ENCODE results near the gene MEIS1. TPM values are rescaled to one million over a fixed set of nuclear protein-coding genes. Genes with fewer than 3 reads are reported as not detected.
A peak's percentile ranks its signal among the peaks of the same experiment; 100 is the strongest.

Gene MEIS1
- total RNA-seq, 2 donors from 2014 or later: not detected

DNA sequence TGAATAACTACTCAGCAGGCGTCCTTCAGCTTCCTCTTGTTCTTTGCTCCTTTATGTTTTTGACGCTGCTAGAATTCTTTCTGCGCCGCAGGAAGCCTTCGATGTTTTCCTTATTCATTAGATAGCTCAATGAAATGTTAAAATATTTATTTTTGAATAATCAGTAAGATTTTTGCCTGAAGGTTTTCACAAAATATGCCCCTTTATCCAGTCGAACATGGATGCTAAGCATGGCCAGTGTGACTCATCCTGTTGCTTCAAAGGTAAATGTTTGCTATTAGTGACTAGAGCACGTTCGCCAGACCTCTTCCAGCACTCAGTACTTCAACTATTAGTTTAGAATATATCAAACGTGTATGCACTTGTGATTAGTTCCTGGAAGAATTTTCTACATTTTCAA is 7.6 kb upstream of the MEIS1 start:
- H3K27ac Mint-ChIP-seq: no peak overlapping the region
- H3K27me3 Mint-ChIP-seq: peaks cover 41% of the 10 kb centered on the region
- no peaks in the 10 kb centered on the region for H3K36me3 Mint-ChIP-seq (ENCODE audit: low read depth)

DNA sequence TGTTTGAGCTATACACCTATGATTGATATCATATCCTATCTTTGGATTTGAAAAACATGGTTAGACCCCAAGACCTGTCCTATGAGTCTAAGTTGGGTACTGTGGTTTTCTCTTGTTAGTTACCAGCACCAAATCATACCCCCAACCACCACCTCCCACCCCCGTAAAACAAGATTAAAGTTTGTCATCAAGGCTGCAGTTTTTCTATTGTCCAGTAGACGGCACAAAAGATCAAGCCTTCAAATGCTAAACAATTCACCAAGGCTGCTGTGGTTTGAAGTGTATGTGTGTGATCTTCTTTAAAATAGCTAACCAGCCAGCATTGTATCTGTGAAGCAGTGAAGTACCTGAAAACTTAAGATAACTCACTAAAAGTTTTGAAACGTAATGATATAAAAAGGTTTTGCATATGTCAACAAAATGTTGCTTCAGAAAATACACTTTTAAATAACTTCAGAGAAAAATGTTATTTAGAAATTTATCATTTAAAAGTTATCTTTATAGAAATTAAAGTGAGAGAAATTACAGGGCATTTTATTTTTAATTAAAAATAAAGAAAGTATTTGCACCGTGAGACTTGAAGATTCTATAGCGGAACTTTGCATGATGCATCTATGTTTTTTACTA is 5.8 kb upstream of the MEIS1 start:
- no peaks in the 10 kb centered on the region for H3K4me1 Mint-ChIP-seq
- H3K9me3 Mint-ChIP-seq: no peaks in the 10 kb centered on the region
- no peak for ATAC-seq (replicated peaks)
- no peaks in the 10 kb centered on the region for H3K36me3 Mint-ChIP-seq (ENCODE audit: low read depth)
- no peak overlapping the region for H3K4me3 Mint-ChIP-seq
- H3K27me3 Mint-ChIP-seq: peaks cover 54% of the 10 kb centered on the region
- H3K27ac Mint-ChIP-seq: no peak overlapping the region

More for the DNA sequence above, 7.6 kb upstream of the MEIS1 start:
- no peak for ATAC-seq (replicated peaks)
- H3K4me1 Mint-ChIP-seq: no peaks in the 10 kb centered on the region
- H3K9me3 Mint-ChIP-seq: no peaks in the 10 kb centered on the region
- no peak overlapping the region for H3K4me3 Mint-ChIP-seq

DNA sequence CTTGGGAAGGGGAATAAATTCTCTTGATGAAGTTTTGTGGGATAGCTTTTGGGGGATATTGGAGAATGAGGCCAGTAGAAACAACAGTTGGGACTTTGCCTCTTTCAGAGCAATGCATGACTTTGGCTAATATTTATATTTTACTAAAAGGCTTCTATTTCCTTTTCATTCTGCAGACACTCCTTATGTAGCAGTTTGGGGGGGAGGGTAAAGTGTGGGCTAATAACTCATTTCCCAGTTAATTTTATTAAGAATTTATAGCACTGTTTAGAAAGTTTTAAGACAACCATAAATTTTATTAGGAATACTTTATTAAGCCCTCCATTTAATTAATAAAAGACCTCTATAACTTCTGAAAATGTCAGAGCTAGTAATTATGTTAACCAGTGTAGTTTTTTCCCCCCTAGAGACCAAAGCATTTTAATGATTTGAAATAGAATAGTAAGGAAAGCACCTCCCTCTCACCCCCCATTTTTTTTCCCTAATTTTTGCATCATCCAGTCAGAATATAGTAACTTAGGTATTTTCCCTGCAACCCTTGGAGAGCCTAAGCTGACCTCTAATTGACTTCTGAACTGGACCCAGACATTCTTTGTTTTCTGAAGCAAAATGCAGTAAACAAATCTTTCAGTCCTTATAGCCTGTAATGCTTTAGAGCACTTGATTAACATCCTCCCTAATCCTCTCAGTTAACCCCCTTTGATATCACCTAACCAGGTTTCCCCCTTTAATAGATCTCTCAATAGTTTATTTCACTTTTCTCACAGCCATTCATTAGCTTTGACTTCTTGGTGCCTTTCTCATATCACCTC is 5.0 kb upstream of the MEIS1 start:
- Mint-ChIP-seq H3K27me3 (peaks cover 56% of the 10 kb centered on the region), H3K4me1 (peaks cover 4% of the 10 kb centered on the region), H3K27ac (no peak overlapping the region), H3K4me3 (no peak overlapping the region), H3K9me3 (no peaks in the 10 kb centered on the region), H3K36me3 (ENCODE audit: low read depth) (no peaks in the 10 kb centered on the region)
- no peak for ATAC-seq (replicated peaks)

DNA sequence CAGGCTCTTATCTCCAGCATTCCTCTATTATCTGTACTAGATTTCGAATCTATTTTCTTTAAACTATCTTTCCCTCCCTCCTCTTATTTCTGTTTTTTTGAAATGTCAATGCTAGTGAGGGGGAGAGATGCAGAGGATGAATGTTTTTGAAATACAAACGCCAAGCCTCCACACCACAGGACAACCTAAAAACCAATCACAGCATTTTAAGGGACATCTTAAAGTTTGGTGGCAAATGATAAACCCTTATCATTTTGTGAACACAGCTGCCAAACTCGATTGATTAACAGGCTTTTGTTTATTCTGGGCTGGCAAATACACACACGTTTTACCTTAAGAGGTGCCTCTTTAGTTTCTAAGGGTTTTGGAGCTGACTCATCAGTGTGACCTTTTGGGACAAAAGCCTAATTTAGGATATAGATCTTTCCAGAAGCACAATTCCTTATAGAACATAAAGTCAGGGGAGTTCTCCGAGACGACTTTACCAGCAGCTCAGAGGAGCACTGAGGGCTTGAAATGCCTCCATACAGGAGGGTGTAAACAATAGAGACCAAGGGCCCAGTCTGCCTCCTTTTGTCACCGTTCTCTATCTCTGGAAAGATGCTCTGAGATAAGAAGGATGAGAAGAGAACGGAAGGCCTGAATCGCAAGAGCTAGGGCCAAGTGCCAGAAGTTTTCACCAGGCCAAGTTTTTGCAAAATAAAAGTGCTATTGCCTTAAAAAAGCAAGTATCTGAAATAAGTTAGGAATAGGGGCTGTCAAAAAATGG is 4.2 kb upstream of the MEIS1 start:
- Mint-ChIP-seq H3K4me1 (peaks cover 8% of the 10 kb centered on the region), H3K4me3 (no peak overlapping the region), H3K27ac (no peak overlapping the region), H3K27me3 (peaks cover 56% of the 10 kb centered on the region), H3K36me3 (ENCODE audit: low read depth) (no peaks in the 10 kb centered on the region), H3K9me3 (no peaks in the 10 kb centered on the region)
- ATAC-seq (replicated peaks): no peak

DNA sequence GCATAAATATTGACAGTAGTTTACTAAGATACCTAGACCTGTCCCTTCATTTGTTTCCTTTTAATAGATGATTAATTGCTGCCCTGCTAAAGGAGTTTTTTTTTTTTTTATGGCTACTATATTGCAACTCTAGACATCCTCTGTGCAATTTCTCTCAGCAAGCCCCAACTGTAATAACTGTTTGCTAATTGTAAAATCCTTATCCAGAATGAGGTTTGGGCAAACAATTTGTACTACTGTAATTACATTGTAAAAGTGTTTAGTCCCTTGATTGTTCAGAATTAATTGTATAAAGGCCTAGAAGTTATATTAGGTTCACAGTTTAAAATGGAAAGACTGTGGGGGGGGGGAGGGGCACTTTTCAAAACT is 3.7 kb upstream of the MEIS1 start:
- Mint-ChIP-seq H3K4me3 (no peak overlapping the region), H3K27ac (no peak overlapping the region), H3K4me1 (peaks cover 8% of the 10 kb centered on the region), H3K36me3 (ENCODE audit: low read depth) (no peaks in the 10 kb centered on the region), H3K27me3 (peaks cover 57% of the 10 kb centered on the region), H3K9me3 (no peaks in the 10 kb centered on the region)
- no peak for ATAC-seq (replicated peaks)

DNA sequence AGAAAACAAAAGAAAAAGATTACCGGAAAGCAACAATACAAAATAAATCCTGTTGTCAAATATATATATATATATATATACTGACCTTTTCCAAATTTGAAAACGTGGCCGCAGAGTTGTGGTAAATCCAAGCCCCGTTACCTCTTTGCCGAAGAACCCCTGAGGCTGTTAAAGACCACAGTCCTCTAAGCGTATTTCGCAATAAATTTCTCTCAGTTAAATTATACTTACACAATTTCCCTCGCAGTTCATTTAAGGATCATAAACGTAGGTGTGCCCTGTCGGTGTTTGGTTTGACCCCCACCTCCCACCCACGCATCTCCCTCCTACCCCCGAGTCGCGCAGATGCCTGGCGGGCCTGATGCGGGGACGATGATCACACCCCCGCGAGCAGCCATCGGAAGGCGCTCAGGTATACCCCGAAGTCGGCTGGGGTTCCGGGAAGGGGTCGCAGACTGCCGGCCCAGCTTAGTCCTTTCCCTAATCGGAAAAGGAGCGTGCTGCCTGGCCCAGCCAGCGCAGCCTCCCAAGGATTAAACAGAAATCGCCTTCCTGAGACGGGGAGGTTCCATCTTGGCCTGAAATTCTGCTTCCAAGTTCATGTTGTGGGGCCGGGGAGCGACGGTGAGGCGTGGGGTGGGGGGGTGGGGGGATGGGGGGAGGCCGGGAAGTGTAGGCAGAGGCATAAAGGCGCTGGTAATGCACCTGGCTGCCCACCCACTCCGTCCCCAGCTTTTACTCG is 2.9 kb upstream of the MEIS1 start:
- H3K27ac Mint-ChIP-seq: no peak overlapping the region
- peaks cover 65% of the 10 kb centered on the region for H3K27me3 Mint-ChIP-seq
- no peaks in the 10 kb centered on the region for H3K36me3 Mint-ChIP-seq (ENCODE audit: low read depth)
- no peak for ATAC-seq (replicated peaks)
- H3K4me3 Mint-ChIP-seq: no peak overlapping the region
- peaks cover 8% of the 10 kb centered on the region for H3K4me1 Mint-ChIP-seq
- no peaks in the 10 kb centered on the region for H3K9me3 Mint-ChIP-seq

DNA sequence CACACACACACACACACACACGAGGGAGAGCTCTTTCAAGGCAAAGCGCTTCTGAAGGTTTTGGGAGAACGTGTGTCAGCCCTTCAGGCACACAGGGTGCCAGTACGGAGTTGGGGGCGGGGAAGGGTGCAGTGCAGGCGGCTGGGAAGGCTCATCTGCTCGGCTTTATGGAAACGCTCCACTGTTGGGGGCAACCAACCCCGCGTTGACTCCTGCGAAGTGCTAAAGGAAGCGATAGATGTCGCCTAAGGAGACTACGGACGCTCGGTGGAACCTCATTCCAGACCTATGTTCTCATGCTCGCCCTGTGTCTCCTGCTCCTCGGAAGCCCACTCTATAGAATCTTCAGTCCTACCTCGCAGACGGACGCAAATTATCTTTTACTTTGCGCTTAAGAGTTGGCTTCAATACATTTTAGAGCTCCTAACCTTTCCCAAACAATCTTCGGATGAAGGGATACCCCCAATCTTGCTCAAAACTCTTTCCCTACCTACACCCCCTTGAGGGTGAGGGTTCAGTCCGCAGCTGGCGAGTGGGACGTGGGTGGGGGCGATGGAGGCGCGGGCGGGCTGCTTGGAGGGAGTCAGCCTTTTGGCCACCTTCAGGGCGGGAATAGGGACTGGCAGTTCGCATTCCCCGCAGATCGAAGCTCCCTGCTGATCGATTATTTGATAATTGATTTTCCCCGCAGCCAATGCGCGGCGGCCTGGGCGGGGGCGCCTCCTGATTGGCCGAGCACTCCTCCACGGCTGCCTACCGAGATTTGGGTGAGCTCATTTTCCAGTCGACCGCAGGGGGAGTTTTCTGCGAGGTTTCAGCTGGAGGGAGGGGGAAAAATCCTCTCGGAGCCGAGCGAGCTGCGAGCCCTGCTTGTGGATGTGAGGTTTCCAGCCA is 1.9 kb upstream of the MEIS1 start:
- H3K27ac Mint-ChIP-seq: no peak overlapping the region
- peaks cover 68% of the 10 kb centered on the region for H3K27me3 Mint-ChIP-seq
- H3K4me3 Mint-ChIP-seq: peak overlapping the region; percentile 48
- H3K4me1 Mint-ChIP-seq: peaks cover 8% of the 10 kb centered on the region
- no peaks in the 10 kb centered on the region for H3K9me3 Mint-ChIP-seq
- no peaks in the 10 kb centered on the region for H3K36me3 Mint-ChIP-seq (ENCODE audit: low read depth)
- no peak for ATAC-seq (replicated peaks)

DNA sequence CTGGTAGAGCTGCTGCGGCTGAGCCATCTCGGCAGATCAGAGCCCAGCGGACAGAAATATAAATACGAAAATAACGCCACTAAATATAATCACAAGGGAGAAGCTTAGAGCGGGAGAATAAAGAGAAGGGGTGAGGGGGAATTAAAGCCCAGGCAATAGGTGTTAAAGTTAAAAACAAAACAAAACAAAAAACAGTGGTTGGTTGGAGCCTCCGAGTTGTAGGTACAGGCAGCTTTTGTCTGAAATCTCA is 1.3 kb upstream of the MEIS1 start:
- peaks cover 67% of the 10 kb centered on the region for H3K27me3 Mint-ChIP-seq
- peaks cover 8% of the 10 kb centered on the region for H3K4me1 Mint-ChIP-seq
- H3K4me3 Mint-ChIP-seq: peak overlapping the region; percentile 48
- no peak for ATAC-seq (replicated peaks)
- H3K27ac Mint-ChIP-seq: no peak overlapping the region
- H3K9me3 Mint-ChIP-seq: no peaks in the 10 kb centered on the region
- no peaks in the 10 kb centered on the region for H3K36me3 Mint-ChIP-seq (ENCODE audit: low read depth)

DNA sequence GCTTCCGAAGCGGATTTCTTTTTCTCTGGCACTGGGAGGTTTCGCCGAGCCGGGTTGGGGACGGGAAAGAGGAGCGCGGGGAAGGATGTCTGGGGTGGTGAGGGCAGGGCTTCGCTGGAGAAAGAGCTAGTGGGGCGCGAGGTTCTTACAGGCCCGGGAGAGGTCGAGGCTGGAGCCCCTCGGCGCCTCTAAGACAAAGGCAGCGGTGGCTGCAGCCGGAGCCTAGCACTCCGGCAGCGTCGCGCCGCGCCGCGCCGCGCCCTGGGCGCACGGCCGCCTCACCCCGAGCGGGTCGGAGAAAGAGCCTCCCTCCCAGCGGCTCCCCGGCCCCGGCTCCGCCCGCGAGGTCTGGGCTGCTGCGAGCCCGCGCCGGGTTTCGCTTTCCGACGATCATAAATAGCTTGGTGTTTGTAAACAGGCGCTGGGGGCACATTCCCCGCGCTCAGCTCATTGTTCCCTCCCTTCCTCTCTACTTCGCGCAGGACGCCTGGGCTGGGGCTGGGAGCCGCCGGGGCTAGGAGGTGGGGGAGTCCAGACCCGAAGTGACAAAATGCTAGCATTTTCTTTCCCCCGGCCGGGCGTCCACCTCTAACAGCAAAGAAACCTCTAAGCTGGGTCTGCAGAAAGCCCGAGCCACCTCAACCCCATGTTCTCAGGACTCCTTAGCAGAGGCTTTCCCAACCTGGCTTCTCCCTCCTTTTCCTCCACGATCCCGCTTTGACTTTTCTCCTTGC is 813 bp upstream of the MEIS1 start:
- no peaks in the 10 kb centered on the region for H3K9me3 Mint-ChIP-seq
- peak overlapping the region; percentile 48 for H3K4me3 Mint-ChIP-seq
- peaks cover 8% of the 10 kb centered on the region for H3K4me1 Mint-ChIP-seq
- peaks cover 64% of the 10 kb centered on the region for H3K27me3 Mint-ChIP-seq
- H3K27ac Mint-ChIP-seq: no peak overlapping the region
- no peaks in the 10 kb centered on the region for H3K36me3 Mint-ChIP-seq (ENCODE audit: low read depth)
- ATAC-seq (replicated peaks): no peak

DNA sequence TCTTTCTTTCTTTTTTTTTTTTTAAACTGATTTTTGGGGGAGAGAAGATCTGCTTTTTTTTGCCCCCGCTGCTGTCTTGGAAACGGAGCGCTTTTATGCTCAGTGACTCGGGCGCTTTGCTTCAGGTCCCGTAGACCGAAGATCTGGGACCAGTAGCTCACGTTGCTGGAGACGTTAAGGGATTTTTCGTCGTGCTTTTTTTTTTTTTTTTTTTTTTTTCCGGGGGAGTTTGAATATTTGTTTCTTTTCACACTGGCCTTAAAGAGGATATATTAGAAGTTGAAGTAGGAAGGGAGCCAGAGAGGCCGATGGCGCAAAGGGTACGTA is 587 bp downstream of the MEIS1 start:
- peaks cover 8% of the 10 kb centered on the region for H3K4me1 Mint-ChIP-seq
- peak overlapping the region; percentile 48 for H3K4me3 Mint-ChIP-seq
- H3K27me3 Mint-ChIP-seq: peaks cover 69% of the 10 kb centered on the region
- ATAC-seq (replicated peaks): no peak
- H3K9me3 Mint-ChIP-seq: no peaks in the 10 kb centered on the region
- no peaks in the 10 kb centered on the region for H3K36me3 Mint-ChIP-seq (ENCODE audit: low read depth)
- H3K27ac Mint-ChIP-seq: no peak overlapping the region

DNA sequence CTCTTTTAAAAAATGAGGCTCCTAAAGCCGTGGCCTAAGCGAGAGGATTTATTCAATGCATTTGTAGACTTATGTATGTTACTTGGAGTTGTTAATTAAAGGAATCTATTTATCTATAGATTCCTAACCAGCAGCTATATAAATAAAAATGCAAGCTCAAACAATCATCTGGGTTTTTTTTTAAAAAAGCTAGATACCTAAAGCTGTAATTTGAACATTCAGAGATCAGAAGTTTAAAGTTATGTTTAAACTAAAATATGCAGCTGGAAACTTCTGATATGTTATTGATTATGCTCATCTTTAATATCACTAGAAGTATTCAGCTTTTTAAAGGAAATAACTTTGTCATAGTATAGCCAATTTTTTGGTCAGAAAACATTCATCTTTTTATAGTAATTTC is 1.0 kb downstream of the MEIS1 start:
- Mint-ChIP-seq H3K36me3 (ENCODE audit: low read depth) (no peaks in the 10 kb centered on the region), H3K27ac (no peak overlapping the region), H3K9me3 (no peaks in the 10 kb centered on the region), H3K4me3 (peak overlapping the region; percentile 48), H3K4me1 (peaks cover 8% of the 10 kb centered on the region), H3K27me3 (peaks cover 64% of the 10 kb centered on the region)
- ATAC-seq (replicated peaks): no peak

DNA sequence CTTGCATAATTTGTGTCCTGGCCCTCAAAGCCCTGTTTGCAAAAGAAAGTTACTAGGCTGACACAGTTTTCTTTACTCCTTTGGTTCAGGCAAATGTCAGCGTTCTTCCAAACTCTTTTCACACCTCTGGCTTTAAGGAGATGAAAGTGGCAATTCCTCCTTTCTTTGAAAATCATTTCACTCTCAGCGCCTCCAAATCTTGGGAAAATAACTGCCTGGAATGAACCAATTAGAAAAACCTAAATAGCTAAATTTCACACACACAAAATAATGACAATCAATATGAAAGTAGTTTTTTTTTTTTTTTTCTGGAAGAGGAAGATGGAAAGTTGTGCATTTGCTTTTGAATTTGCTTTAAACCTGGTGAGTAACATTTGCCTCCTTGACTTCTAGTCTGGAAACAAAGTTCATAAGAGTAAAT is 1.7 kb downstream of the MEIS1 start:
- Mint-ChIP-seq H3K9me3 (no peaks in the 10 kb centered on the region), H3K4me1 (peaks cover 8% of the 10 kb centered on the region), H3K27ac (no peak overlapping the region), H3K4me3 (no peak overlapping the region), H3K36me3 (ENCODE audit: low read depth) (no peaks in the 10 kb centered on the region), H3K27me3 (peaks cover 62% of the 10 kb centered on the region)
- ATAC-seq (replicated peaks): no peak

DNA sequence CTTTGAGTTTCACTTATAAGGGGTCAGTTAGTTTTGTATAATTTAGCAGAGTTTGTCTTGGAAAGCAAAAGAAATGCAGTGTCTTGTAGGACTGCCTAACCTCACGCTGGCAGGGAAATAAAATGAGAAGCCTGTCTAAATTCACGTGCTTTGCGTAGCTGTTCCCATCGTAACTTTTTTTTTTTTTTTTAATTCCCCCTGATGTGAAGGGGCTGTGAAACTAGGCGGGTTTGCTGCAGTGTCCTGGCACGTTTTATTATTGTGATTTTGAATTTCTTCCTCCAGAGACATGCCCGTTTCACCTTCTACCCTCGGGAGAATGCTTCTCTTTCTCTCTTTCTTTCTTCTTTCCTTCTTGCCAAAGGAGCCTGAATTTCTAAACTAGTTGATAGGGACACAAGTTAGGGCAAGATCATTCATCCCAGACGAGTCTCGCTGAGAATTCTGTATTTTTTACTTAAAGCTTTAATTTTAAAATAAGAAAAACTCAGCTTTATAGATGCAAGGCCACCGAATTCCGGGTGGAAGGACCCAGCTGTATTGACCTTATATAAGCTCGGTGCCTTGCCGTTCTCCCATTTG is 2.3 kb downstream of the MEIS1 start:
- Mint-ChIP-seq H3K4me3 (no peak overlapping the region), H3K27me3 (peaks cover 63% of the 10 kb centered on the region), H3K4me1 (peaks cover 8% of the 10 kb centered on the region), H3K9me3 (no peaks in the 10 kb centered on the region), H3K36me3 (ENCODE audit: low read depth) (no peaks in the 10 kb centered on the region), H3K27ac (no peak overlapping the region)
- ATAC-seq (replicated peaks): no peak

Measured in activated T-helper 17 cell treated with anti-CD3 and anti-CD28 coated beads, Interleukin-2, amount 50 U/mL, for 72 hours (primary cell).